ENCODE data around the gene PGA5.
"Not testable (repeated sequence)": the region's sequence is repeated elsewhere in the genome, so short reads cannot be mapped to it uniquely, and the experiment has no call there.

GRCh38 chr11:61231033-61231432 is 9.9 kb upstream of the PGA5 start:
- TF ChIP-seq CTCF (optimal IDR thresholded peaks at IDR 0.05 in 1 of 3, IDR thresholded peaks at IDR 0.05 in 1 of 3, conservative IDR thresholded peaks at IDR 0.05 in 1 of 3; ENCODE audit: extremely low read depth in 1 of 3, insufficient read depth in 2 of 3, low read length in 3 of 3); EZH2 (IDR thresholded peaks at IDR 0.05; ENCODE audit: low read length): not testable (repeated sequence)
